ENCODE data around the gene ACOX1.

DNA sequence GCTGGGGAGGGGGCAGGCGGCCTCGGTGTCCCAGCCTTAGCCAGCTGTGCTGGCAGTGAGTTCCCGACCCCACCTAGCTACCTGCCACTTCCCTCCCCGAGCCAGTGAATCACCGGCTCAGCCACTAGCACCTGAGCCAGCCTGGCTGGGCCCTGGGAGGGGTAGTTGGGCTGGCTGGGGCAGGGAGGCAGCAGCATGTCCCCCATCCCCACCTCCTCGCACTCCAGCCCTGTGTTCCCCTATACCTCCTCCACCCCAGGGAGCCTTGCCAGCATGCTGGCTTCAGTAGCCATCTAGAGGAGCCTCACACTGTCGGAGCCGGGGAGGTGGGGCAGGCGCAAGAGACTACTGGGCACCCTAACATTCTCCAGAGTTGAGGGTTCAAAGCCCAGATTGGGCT, 45.4 kb upstream of the ACOX1 start:
- TF ChIP-seq, protein P1, sequence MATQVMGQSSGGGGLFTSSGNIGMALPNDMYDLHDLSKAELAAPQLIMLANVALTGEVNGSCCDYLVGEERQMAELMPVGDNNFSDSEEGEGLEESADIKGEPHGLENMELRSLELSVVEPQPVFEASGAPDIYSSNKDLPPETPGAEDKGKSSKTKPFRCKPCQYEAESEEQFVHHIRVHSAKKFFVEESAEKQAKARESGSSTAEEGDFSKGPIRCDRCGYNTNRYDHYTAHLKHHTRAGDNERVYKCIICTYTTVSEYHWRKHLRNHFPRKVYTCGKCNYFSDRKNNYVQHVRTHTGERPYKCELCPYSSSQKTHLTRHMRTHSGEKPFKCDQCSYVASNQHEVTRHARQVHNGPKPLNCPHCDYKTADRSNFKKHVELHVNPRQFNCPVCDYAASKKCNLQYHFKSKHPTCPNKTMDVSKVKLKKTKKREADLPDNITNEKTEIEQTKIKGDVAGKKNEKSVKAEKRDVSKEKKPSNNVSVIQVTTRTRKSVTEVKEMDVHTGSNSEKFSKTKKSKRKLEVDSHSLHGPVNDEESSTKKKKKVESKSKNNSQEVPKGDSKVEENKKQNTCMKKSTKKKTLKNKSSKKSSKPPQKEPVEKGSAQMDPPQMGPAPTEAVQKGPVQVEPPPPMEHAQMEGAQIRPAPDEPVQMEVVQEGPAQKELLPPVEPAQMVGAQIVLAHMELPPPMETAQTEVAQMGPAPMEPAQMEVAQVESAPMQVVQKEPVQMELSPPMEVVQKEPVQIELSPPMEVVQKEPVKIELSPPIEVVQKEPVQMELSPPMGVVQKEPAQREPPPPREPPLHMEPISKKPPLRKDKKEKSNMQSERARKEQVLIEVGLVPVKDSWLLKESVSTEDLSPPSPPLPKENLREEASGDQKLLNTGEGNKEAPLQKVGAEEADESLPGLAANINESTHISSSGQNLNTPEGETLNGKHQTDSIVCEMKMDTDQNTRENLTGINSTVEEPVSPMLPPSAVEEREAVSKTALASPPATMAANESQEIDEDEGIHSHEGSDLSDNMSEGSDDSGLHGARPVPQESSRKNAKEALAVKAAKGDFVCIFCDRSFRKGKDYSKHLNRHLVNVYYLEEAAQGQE (IDR thresholded peaks at IDR 0.05; ENCODE audit: low read depth) = no peak
- TF ChIP-seq RAD21 (IDR thresholded peaks at IDR 0.05; ENCODE audit: low read depth) (no peak), MAX (IDR thresholded peaks at IDR 0.05) (no peak), FOXM1 (IDR thresholded peaks at IDR 0.05; ENCODE audit: borderline replicate concordance, low read depth) (no peak), ZBTB7A (IDR thresholded peaks at IDR 0.05; ENCODE audit: low read depth) (no peak), CEBPB (IDR thresholded peaks at IDR 0.05) (no peak), NFIC (IDR thresholded peaks at IDR 0.05) (no peak), EP300 (IDR thresholded peaks at IDR 0.05; ENCODE audit: borderline replicate concordance) (no peak), YY1 (IDR thresholded peaks at IDR 0.05; ENCODE audit: low read depth) (no peak), TAF1 (IDR thresholded peaks at IDR 0.05; ENCODE audit: low read depth) (no peak), TEAD4 (IDR thresholded peaks at IDR 0.05) (no peak)
- TF ChIP-seq, protein P2, sequence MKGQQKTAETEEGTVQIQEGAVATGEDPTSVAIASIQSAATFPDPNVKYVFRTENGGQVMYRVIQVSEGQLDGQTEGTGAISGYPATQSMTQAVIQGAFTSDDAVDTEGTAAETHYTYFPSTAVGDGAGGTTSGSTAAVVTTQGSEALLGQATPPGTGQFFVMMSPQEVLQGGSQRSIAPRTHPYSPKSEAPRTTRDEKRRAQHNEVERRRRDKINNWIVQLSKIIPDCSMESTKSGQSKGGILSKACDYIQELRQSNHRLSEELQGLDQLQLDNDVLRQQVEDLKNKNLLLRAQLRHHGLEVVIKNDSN (IDR thresholded peaks at IDR 0.05) = no peak

Data from Ishikawa (cell line).